Measurements from ENCODE around the gene TOX2. TPM values are rescaled to one million over a fixed set of nuclear protein-coding genes. Genes with fewer than 3 reads are reported as not detected.

TOX2 gene
- total RNA-seq, 1 experiment from 2014 or later = 1.7 TPM

- H4K5ac ChIP-seq (ENCODE audit: insufficient read length, low read depth, low read length) = no peak overlapping the region
- H3K27me3 ChIP-seq (ENCODE audit: insufficient read depth, low read length) = no peaks in the 10 kb centered on the region
- no peak overlapping the region for H2BK12ac ChIP-seq (ENCODE audit: insufficient read length, low read depth, low read length)
- H3K23me2 ChIP-seq (ENCODE audit: insufficient read length, low read depth, low read length, poor library complexity, severe bottlenecking) = no peaks in the 10 kb centered on the region
- TF ChIP-seq CTCF (conservative IDR thresholded peaks at IDR 0.05) = no peak
- no peaks in the 10 kb centered on the region for H3K79me1 ChIP-seq (ENCODE audit: insufficient read depth, low read depth, low read length, poor library complexity, severe bottlenecking)
- WGBS (ENCODE audit: extremely low coverage, insufficient read length, low lambda C conversion rate) = no CpG with 5 or more reads among the region's 9 CpGs
- H2BK5ac ChIP-seq (ENCODE audit: insufficient read length, low read length) = no peak overlapping the region
- Mint-ChIP-seq H3K4me1 (peaks cover 22 to 26% of the 10 kb centered on the region in 2 experiments), H3K36me3 (ENCODE audit: insufficient read depth in 1 of 3, low read depth in 3 of 3) (no peaks in the 10 kb centered on the region), H3K9me3 (no peaks in the 10 kb centered on the region), H3K4me3 (no peak overlapping the region), H3K27me3 (ENCODE audit: low read depth) (no peaks in the 10 kb centered on the region; the same call in 1 of the 2 replicates), H3K27ac (no peak overlapping the region)
- no peak overlapping the region for H2AFZ ChIP-seq (ENCODE audit: low read length)
- no peak overlapping the region for H4K8ac ChIP-seq (replicated peaks; ENCODE audit: insufficient read length, low read depth, low read length)
- H2BK120ac ChIP-seq (ENCODE audit: low read depth, low read length, poor library complexity, severe bottlenecking) = no peak overlapping the region
- H3K4me1 ChIP-seq (ENCODE audit: insufficient read depth, low read length) = 0 out of 2 replicates have a peak, but pooled peaks cover 7% of the 10 kb centered on the region
- H3K9me3 ChIP-seq (ENCODE audit: control insufficient read depth, low read depth, low read length) = no peaks in the 10 kb centered on the region
- H2AK5ac ChIP-seq (ENCODE audit: insufficient read length, low read length) = no peak overlapping the region
- H3K56ac ChIP-seq (ENCODE audit: insufficient read length, low read depth, low read length) = no peak overlapping the region
- H3K9ac ChIP-seq (ENCODE audit: extremely low read depth, insufficient read length, low read length) = no peak overlapping the region
- no peak overlapping the region for H2BK20ac ChIP-seq (ENCODE audit: low read depth, low read length, poor library complexity, severe bottlenecking)
- DNase-seq = no peak
- no peak overlapping the region for H3K4me2 ChIP-seq (ENCODE audit: insufficient read depth, insufficient read length, low read length)
- H2BK15ac ChIP-seq (ENCODE audit: low read depth, low read length) = no peak overlapping the region
- no peak overlapping the region for H4K91ac ChIP-seq (ENCODE audit: insufficient read length, low read depth, low read length)
- H3T11ph ChIP-seq (ENCODE audit: low read length) = no peak overlapping the region
- no peak overlapping the region for H3K4ac ChIP-seq (ENCODE audit: low read depth, low read length)
- H3K79me2 ChIP-seq (ENCODE audit: insufficient read depth, low read length) = no peaks in the 10 kb centered on the region
- H3K27ac ChIP-seq (ENCODE audit: insufficient read length, low read depth, low read length) = no peak overlapping the region
- H3K14ac ChIP-seq (ENCODE audit: insufficient read depth, low read length) = no peak overlapping the region
- H3K18ac ChIP-seq (ENCODE audit: insufficient read length, low read depth, low read length) = no peak overlapping the region
- no peaks in the 10 kb centered on the region for H4K20me1 ChIP-seq (ENCODE audit: control insufficient read depth, insufficient read depth, insufficient read length)
- H3K23ac ChIP-seq (ENCODE audit: insufficient read length, low read depth, low read length) = no peak overlapping the region
Measured at GRCh38 chr20:43938932-43939761, 24.5 kb downstream of the TOX2 start.
